Measurements from ENCODE around the gene KAZN.

Gene KAZN

DNA sequence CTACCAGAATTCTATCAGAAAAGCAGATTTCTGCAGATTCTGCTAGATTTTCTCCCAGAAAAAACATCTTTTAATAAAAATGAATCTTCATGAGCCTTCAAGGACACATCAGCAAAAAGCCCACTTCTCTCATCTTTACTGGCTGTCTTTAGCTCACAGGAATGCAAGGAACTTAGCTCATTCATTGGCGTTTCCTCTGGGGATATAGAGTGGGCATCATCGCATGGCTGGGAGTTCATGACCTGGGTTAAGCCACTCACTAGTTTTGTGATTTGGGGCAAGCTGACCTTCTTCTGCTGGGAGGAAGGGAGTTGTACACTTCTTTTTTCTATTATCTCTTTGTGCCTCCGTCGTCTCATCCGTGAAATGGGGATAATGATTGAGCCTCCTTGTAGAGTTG lies 149.7 kb downstream of the KAZN start:
- DNase-seq, result no peak

DNA sequence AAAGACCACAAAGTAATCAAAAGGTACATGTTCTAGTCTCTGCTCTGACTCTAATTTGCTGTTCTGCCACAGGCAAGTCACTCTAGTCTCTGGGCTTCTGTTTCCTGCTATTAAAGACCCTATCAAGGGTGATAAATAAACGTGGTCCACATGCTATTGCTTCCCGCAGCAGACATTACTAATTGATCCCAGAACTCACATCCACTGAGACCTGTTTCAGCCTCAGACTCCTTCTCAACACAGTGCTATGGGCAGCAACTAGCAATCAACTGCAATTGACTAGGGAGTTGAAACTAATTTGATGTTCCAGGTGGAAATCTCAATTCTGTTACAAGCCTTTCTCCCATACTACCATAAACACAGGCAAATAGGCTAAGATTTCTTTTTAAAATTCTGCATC lies 150.5 kb downstream of the KAZN start:
- DNase-seq, result no peak

DNA sequence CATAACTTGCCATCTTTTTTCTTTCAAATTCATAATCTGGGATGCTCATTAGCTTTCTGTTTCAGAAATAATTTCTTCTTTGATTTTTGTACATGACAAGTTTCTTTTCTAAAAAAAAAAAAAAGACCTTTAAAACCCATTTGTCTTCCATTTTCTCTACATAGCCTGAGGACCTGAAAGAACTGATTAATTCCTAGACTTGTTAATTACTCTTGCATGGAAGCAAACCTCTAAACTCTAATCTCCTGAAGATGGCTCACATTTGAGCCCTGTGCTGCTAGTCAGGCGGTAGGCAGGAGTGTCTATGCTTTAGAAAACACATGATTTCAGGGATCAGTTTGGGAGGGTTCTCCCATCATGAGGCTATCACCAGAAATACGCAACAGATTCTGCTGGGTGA lies 152.0 kb downstream of the KAZN start:
- no peak for DNase-seq

DNA sequence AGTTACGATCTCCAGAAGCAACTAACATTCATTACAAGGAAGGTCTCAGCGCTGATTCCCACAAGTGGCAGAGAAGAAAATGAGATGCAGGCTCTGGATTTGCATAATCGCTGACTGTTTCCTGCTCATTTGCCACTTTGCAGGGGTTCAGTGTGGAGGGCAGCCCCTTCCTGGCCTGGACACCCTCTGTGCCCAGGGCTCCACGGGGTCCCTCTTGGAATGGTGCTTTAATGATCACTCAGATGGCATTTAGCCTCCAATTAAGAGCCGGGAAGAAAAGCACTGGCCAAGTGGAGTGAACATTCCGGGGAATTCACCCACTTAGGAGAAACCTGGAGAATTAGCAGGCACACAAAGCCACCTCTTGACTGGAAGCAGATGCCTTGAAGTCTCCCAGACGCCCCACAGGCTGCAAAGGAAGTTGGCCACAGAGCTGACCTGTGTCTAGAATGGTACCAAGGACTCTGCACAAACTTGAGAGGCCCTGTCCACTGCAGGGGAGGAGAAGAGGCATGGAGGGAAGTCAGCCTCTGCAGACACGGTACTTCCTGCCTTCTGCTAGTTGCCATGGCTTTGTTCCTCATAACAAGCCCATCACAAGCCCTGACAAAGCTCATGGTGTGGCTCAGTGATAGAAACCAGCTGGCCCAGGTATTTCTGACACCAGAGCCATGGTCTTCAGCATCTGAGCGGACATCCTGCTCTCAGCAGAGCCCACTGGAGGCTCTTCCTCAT lies 157.2 kb downstream of the KAZN start:
- DNase-seq, result no peak

DNA sequence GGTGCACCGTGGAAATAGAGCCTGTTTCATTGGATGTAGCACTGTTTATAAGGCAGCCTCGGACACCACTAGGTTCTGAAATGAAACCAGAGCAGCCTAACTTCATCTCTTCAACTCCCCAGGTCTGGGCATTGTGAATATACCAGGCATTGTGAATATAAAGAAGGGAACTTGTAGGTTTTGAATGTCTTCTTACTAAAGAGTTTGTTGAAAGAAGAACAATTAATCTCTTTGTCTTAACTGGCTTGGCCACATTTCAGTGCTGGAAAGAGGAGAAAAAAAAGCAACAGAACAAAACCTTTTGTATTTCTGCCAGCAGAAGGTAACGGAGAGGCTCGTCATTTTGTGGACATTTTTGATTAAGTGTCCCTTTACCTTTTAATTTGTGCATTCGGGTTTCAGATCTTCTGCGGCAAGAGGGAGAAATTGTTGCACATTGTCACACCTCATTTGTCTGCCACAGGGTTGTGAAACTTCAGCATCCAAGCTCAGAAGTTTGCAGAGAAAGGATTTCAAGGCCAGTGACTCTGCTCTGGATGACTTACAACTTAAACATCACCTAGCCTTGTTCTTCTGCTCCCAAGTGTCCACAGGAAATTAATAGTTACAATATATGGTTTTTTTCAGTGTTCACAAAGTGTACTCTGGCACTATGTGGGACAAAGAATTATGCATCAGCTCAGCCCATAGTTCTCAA lies 158.3 kb downstream of the KAZN start:
- no peak for DNase-seq

DNA sequence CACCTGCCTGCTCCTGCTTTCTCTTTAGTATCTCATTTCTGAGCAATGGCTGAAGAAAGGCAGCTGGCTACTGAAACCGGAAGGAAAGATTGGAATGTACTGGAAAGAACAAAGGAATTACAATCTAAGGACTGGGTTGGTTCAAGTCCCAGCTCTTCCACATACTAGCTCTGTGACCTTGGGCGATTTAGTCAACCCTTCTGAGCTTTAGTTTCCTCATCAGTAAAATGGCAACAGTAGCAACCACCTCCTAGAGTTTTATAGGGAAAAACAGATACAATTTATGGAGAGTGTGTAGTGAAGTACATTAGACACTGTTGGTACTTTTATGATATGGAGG lies 158.8 kb downstream of the KAZN start:
- DNase-seq, result no peak

DNA sequence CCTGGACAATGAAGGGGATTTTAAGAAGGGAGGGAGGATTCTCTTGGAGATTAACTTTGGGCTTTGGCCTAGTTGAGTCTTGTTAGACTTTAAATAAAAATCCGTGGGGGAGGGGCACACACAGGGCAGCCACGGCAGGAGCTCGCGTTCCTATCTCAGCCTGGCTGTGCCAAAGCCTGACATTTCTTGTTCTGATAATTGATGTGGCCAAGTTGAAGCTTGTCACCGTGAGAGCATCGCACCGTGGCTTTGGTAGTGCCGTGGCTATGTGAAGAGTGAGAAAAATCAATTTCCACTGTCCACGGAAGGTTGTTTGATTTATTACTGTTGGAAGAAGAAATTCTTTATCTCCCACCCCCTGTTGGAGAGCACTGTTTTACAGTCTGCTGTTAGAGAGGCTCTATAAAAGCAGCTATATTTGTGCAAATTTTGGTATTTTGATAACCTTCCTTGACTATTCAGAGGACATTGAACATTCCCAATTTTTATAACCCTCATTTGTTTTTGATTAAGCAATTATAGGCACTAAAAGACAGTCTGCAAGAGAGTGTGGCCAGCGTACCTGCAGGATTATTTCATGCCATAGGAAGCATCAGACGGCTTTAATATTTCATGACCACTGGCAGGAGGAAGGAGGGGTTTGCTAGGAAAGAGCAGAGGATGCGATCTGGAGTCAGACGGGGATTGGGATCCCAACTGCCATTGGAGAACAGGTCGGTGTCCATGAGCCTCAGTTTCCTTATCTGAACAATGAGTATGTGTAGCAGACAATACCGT lies 160.7 kb downstream of the KAZN start:
- no peak for DNase-seq

DNA sequence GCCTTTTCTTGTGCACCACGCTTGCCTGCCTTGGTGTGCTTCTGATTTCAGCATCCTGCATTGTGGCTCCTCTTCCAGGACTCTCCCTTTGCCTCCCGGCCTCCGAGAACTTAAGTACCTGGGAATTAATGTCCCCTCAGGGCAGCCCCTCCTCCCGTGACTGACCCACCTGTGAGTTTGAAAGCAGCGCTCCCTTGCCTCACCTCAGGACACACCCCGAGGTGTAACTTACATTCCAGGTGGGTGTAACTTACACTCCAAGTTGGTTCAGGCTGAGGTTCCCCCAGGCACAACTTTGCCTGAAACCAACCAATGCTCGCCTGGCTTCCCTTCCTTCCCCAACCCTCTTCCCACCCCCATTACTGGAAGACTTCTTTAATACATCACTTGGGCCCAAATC lies 161.4 kb downstream of the KAZN start:
- DNase-seq, result no peak

DNA sequence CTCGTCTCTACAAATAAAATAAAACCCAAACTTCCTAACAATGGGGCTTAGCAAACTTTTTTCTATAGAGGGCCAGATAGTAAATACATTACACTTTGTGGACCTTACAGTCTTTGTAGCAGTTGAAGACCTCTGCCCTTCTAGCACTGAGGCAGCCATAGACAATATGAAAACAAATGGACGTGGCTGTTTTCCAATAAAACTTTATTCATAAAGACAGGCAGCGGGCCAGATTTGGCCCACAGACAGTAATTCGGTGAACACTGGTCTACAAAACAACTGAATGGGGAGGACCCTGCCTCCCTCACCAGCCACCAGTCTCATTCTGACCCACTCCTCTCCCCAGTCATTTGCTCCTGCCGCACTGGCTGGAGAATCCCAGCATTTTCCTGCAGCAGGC lies 162.3 kb downstream of the KAZN start:
- DNase-seq, result no peak

DNA sequence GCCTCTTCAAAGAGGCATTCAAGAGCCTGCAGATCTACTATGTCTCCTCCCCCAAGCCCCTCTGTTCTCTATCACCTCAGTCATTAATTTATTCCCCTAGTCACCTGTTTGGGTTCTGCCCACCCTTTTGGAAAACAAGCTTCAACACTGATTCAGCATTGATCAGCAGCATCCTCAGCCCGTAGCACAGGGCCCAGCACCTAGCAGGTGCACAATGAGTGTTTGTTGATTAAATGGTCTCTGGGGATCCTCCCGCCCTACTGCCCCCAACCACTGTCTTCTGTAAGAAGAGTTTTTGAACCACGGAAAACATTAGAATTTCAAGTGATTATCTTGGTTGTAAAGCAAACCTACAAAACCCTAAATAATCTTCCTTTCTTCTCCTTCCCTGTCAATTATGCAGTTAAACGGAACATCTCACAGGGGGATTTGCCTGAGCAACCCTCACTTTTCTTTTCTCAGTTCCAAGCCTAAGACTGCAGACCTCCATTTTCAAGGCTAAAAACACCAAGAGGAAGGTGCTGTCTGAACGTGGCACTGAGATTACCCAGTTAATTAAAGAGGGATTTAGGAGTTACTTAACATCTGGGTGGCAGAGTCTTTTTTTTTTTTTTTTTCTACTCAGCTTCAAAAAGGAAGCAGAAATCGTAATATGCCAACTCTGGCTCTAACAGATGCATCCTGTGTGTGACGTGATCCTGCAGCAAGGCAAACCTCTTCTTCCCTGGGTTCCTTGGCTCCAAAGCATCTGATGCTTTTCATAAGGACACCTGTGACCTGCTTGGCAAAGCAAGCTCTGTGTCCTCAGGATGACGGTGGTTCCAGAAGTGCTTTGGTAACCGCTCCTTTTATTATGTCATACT lies 163.0 kb downstream of the KAZN start:
- no peak for DNase-seq

DNA sequence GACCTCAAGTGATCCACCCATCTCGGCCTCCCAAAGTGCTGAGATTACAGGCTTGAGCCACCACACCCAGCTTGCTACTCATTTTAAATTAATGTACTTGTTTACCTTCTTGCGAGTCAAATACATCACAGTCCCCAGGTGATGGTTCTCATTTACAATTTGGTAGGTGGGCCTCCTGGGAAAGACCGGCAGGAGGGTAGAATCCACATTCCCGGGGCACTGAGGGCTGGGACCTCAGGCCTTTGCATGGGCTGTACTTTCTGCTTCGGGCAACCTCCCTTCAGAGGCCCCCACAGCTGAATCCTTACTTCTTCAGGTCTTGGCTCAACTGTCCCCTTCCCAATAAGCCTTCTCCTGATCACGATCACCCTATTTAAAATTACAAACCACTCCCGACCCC lies 165.5 kb downstream of the KAZN start:
- DNase-seq, result no peak

DNA sequence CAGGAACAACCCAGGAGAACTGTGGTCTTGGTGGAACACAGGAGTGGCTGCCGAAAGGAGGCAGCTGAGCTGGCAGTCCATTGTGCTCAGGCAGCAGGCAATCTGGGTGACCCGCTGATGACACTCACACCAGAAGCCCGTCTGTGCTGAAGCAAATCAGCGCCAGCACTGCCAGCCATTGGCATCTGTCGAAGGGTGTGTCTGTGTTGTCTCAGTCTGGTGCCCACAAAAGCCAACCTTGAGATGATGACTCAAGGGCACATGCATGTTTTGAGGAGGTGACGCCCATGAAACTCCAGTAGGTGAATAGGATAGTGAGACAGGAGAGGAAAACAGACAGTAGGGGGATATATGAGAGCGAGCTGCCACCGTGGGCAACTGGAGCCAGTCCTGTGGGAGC lies 167.3 kb downstream of the KAZN start:
- DNase-seq, result no peak

DNA sequence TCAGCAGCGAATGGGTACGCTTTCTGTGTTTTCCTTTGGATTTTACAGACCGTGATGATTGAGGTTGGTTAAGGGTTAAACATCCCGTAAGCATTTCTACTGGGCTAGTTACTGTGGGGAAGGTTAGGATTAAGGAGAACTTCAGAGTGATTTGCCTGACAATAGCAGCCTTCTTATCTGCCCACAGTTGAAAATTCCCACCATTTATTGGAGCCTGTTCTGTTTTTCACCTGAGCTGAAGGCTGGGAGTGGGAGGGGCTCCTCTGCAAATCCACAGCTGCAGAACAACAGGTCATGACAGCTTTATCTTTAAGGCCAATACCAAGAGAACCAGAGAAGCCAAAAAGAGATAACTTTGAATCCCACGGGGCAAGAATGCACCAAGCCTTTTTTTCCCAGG lies 168.6 kb downstream of the KAZN start:
- DNase-seq, result no peak

DNA sequence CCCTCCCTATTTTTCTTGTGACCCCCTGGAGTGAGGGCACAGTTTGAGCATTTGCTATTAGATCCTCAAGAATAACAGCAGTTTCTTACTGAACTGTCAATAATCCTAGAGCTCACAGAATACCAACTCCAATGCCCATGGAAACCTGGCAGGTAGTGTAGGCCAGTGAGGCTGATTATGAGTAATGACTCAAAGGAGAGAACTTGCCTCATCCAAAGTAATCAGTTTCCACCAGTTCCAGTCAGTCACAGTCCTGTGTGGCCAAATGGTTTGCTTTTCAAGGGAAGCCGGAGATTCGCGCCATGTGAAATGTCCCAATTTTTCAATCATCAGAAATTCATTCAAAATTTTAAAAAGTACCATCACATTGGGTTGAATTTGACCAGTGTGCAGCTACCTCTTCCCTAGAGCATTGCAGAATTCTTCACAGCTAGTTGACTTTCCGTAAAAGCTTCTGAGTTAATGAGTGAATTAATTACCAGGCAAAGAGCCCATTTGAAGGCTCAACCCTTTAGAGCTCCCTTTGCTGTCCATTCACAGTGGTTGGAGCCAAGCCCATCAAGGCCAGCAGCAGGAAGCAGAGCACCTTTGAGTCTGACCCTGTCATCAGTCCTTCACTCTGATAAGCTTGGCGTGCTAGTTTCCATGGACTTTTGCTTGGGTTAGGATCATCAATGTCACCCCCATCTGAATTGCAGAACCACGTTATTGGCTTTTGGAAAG lies 170.3 kb downstream of the KAZN start:
- no peak for DNase-seq

DNA sequence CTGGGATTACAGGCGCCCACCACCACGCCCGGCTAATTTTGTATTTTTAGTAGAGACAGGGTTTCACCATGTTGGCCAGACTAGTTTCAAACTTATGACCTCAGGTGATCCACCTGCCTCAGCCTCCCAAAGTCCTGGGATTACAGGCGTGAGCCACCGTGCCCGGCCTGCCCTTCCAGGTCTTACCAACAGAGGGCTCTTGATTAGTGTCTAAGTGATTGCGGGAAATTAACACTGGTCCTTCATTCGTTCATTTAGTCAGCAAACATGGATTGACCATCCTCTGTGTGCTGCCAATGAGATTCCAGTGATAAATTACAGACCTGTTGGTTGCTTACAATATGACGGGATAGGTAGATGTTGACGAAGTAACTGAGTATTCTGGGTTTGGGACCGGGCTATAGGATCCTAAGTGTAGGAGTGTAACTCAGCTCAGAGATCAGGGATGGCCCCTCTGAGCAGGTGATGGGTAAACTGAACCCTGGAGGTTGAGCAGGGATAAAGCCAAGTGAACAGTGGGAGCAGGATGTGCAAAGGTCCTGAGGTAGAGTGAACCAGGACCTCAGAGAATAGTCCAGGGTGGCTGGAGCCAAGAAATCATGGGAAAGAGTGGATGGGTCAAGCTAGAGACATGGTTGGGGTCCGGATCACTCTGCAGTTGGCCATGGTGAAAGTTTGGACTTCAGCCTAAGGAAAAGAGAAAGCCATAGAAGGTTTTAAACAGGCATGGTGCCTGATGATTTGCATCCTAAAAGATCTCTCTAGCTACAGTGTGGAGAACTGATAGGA lies 171.2 kb downstream of the KAZN start:
- no peak for DNase-seq

DNA sequence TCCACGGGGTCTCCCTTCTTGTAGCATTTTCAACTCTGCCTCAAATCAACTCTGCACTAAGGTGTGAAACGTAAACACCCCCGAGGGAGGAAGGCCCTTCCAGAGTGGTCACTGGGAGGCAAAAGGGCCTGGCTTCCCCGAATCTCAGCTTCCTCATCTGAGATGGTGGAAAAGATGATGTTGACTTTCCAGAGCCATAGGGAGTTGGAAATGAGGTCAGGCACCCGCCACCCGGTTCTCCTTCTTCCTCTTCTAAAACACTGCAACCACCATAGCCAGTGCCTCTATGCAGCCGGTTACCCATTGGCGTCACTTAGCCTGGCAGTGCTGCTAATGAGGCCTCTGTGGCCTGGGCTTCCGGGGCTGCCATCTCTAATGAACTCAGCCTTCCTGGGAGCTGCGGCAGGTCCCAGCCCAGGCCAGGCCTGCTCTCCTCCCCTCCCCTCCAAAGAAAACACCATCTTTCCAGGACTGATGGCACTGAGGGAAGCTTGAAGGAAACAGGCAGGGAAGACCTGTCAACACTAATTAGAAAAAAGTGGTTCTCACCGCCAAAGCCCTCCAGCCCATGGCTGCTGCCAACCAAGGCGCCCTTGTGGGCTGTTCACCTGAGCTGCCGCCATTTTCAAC lies 175.0 kb downstream of the KAZN start:
- DNase-seq, result no peak

DNA sequence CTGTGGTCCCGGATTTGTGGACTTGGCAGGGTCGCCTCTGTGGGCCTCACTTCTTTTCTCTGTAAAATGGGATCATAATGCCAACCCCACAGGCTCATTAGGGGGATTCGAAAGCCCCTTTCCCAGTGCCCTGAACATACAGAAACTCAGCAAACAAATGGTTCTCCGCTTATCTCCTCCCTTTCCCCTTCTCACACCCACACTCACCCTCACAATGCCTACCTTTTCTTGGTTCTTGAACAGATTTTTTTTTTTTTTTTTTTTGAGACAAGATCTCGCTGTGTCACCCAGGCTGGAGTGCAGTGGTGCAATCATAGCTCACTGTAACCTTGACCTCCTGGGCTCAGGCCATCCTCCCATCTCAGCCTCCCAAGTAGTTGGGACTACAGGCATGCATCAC lies 175.7 kb downstream of the KAZN start:
- no peak for DNase-seq

DNA sequence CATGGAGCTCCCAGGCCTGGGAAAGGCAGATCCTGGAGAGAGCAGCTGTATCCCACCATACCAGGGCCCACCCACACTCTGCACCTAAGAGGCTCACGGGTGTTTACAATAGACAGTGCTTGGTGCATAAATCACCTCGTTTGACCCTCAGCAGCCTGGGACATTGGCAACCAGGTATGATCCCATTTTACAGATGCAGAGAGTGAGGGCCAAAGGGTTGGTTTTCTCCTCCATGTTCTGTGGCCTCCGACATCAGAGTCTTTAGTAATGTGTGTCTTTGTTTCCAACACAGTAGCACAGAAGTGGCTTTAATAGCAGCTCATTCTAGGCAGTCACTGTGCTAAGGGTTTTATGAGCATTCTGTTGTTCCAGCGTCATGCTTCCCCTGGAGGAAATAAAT lies 176.5 kb downstream of the KAZN start:
- DNase-seq, result no peak

DNA sequence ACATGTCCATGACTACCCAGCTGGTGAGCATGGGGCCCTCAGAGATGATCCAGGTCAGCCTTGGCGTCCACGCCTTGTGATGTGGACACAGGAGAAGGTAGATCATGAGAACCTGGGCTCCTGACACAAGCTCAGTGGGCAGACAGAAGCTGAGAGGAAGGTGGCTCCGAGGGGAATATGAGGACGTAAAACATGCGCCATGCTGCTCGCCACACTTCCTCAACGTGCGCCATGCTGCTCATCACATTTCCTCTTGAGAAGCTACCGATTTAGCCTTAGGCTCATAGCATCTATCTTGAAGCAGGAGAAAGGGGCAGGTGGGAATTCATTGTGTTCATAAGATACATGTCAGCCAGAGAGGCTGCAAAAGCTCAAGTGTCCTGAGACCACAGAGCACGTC lies 176.9 kb downstream of the KAZN start:
- no peak for DNase-seq

DNA sequence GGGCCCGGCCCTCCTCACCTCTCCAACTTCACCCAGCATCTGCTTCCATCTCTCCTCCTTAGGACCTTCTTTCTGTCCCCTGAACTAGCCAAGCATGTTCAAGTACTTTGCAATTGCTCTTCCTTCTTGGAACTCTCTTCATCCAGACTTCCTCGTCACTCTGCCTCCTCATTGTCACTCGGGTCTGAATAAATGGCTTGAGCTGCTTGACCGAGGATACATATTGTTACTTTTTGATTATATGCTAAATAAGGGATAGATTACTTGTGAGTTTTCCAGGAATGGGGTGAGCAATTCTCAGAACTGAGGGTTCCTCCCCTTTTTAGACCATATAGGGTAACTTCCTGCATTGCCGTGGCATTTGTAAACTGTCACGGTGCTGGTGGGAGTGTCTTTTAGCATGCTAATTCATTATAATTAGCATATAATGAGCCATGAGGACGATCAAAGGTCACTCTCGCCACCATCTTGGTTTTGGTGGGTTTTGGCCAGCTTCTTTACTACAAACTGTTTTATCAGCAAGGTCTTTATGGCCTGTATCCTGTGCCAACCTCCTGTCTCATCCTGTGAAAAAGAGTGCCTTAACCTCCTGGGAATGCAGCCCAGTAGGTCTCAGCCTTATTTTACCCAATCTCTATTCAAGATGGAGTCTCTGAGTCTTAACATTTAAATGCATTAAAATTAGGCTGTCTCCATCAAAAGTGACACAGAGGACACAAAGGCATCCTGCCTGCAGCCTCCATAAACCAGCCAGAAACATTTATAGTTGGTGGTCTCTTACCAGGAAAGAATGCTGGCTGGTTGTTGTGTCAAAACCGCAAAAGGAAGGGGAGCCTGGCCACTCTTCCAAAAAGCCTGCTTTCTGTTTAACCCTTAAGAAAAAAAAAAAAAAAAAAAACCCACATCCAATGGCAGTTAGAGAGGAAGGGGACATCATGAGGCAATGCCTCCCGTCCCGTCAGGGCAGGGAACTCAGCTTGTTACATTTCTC lies 179.3 kb downstream of the KAZN start:
- DNase-seq, result no peak
